SK-N-SH treated with all-trans-retinoic acid at 6 μM for 48 hours (cell line): Measurements from ENCODE around the gene PF4V1.

Experiments
- ATAC-seq: fragments of 200-7000 bp; cut with Tn5 transposase; 3 replicates; pipeline ENCODE4 v1.9.1; 2020; ENCODE audit warnings: mild to moderate bottlenecking, moderate library complexity
- ARNTL ChIP-seq: fragments of 450-650 bp; formaldehyde crosslinking; IDR thresholded peaks from 2 replicates; pipeline ENCODE4 v1.5.0; 2020; ENCODE audit warnings: low read depth, mild to moderate bottlenecking, moderate library complexity, borderline replicate concordance
- BACH2 ChIP-seq: fragments of 250-450 bp; sonication (Bioruptor Pico); IDR thresholded peaks from 2 replicates; pipeline ENCODE4 v1.9.0; 2021; ENCODE audit warnings: mild to moderate bottlenecking, borderline replicate concordance
- CSDC2 ChIP-seq: fragments of 250-450 bp; sonication (Bioruptor Pico); IDR thresholded peaks from 2 replicates; pipeline ENCODE4 v1.5.0; 2020; ENCODE audit warnings: mild to moderate bottlenecking, moderate library complexity
- CSRNP3 ChIP-seq: fragments of 250-450 bp; sonication (Bioruptor Pico); IDR thresholded peaks from 2 replicates; pipeline ENCODE4 v1.5.1; 2021; ENCODE audit warnings: mild to moderate bottlenecking, moderate library complexity
- ESRRG ChIP-seq: fragments of 250-450 bp; sonication (Bioruptor Pico); IDR thresholded peaks from 2 replicates; pipeline ENCODE4 v1.6.1; 2021; ENCODE audit warnings: mild to moderate bottlenecking
- GLIS3 ChIP-seq: fragments of 250-450 bp; sonication (Bioruptor Pico); IDR thresholded peaks from 2 replicates; pipeline ENCODE4 v1.5.0; 2020; ENCODE audit warnings: mild to moderate bottlenecking, moderate library complexity
- ISL1 ChIP-seq: fragments of 250-450 bp; sonication (Bioruptor Pico); IDR thresholded peaks from 2 replicates; pipeline ENCODE4 v2.1.2; 2022; ENCODE audit warnings: mild to moderate bottlenecking, moderate library complexity
- OSR1 ChIP-seq: fragments of 250-450 bp; sonication (Bioruptor Pico); IDR thresholded peaks from 2 replicates; pipeline ENCODE4 v1.8.0; 2022; ENCODE audit warnings: moderate library complexity, mild to moderate bottlenecking, inconsistent platforms
- PPARA ChIP-seq: fragments of 250-450 bp; sonication (Bioruptor Pico); IDR thresholded peaks from 2 replicates; pipeline ENCODE4 v1.5.0; 2020; ENCODE audit warnings: mild to moderate bottlenecking, borderline replicate concordance
- RARB ChIP-seq: fragments of 250-450 bp; sonication (Bioruptor Pico); IDR thresholded peaks from 2 replicates; pipeline ENCODE4 v1.8.0; 2021; ENCODE audit warnings: mild to moderate bottlenecking, moderate library complexity
- SNAI2 ChIP-seq: fragments of 250-450 bp; sonication (Bioruptor Pico); IDR thresholded peaks from 2 replicates; pipeline ENCODE4 v1.5.0; 2020; ENCODE audit warnings: mild to moderate bottlenecking, moderate library complexity
- TCF4 ChIP-seq: fragments of 250-450 bp; sonication (Bioruptor Pico); IDR thresholded peaks from 2 replicates; pipeline ENCODE4 v1.8.0; 2021; ENCODE audit warnings: mild to moderate bottlenecking, moderate library complexity, borderline replicate concordance
- ZC3H10 ChIP-seq: fragments of 250-450 bp; sonication (Bioruptor Pico); IDR thresholded peaks from 2 replicates; pipeline ENCODE4 v1.5.1; 2021; ENCODE audit warnings: mild to moderate bottlenecking, moderate library complexity
- ZFP3 ChIP-seq: fragments of 250-450 bp; sonication (Bioruptor Pico); IDR thresholded peaks from 2 replicates; pipeline ENCODE4 v1.5.0; 2020; ENCODE audit warnings: mild to moderate bottlenecking, moderate library complexity
- ZFP30 ChIP-seq: fragments of 450-650 bp; formaldehyde crosslinking; IDR thresholded peaks from 2 replicates; pipeline ENCODE4 v1.5.0; 2022; ENCODE audit warnings: mild to moderate bottlenecking, moderate library complexity
- ZNF565 ChIP-seq: fragments of 450-650 bp; formaldehyde crosslinking; conservative IDR thresholded peaks from 2 replicates; pipeline ENCODE4 v1.5.0; 2020; ENCODE audit warnings: low read depth, mild to moderate bottlenecking, moderate library complexity
- ZNF8 ChIP-seq: fragments of 450-650 bp; formaldehyde crosslinking; IDR thresholded peaks from 2 replicates; pipeline ENCODE4 v1.5.0; 2020; ENCODE audit warnings: mild to moderate bottlenecking, moderate library complexity
- TF ChIP-seq, protein P1 (sequence below): fragments of 250-450 bp; sonication (Bioruptor Pico); IDR thresholded peaks from 2 replicates; pipeline ENCODE4 v1.5.1; 2020; ENCODE audit warnings: low read depth, mild to moderate bottlenecking, moderate library complexity
- TF ChIP-seq, protein P2 (sequence below): fragments of 250-450 bp; sonication (Bioruptor Pico); IDR thresholded peaks from 2 replicates; pipeline ENCODE4 v1.8.0; 2020; ENCODE audit warnings: mild to moderate bottlenecking, moderate library complexity, borderline replicate concordance
- TF ChIP-seq, protein P3 (sequence below): fragments of 250-450 bp; sonication (Bioruptor Pico); IDR thresholded peaks from 2 replicates; pipeline ENCODE4 v1.8.0; 2021; ENCODE audit warnings: low read depth, mild to moderate bottlenecking, moderate library complexity, borderline replicate concordance

The PF4V1 gene

DNA sequence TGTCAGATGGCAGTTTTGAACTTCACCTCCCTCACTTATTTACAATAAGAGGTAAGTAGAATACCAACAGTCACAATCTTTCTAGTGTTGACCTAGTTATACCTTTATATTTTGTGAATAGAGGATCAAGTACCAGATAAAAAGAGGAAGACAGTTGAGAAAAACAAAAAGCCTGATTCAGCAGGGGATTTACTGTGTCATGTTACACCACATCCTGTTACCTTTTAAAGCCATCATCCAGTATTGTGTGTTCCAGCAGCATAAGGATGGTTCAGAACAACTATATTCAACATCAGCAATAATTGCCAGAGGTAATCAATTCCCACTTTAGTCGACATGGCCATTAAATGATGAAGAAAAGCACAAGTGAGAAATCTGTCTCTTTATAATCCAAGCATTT lies 38.0 kb upstream of the PF4V1 start:
- TF ChIP-seq TCF4 (CRISPR knock-in tag): no peak
- TF ChIP-seq, protein P1, sequence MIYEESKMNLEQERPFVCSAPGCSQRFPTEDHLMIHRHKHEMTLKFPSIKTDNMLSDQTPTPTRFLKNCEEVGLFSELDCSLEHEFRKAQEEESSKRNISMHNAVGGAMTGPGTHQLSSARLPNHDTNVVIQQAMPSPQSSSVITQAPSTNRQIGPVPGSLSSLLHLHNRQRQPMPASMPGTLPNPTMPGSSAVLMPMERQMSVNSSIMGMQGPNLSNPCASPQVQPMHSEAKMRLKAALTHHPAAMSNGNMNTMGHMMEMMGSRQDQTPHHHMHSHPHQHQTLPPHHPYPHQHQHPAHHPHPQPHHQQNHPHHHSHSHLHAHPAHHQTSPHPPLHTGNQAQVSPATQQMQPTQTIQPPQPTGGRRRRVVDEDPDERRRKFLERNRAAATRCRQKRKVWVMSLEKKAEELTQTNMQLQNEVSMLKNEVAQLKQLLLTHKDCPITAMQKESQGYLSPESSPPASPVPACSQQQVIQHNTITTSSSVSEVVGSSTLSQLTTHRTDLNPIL (CRISPR knock-in tag): no peak
- TF ChIP-seq PPARA (CRISPR knock-in tag): no peak
- TF ChIP-seq, all 23 proteins: peak for 0
- ATAC-seq: no peak

- ATAC-seq: no peak
- no peak for TF ChIP-seq CSRNP3 (CRISPR knock-in tag)
- no peak for TF ChIP-seq ZFP3 (CRISPR knock-in tag)
- no peak for TF ChIP-seq ZFP30 (CRISPR knock-in tag)
- no peak for TF ChIP-seq ZNF565 (CRISPR knock-in tag)
- TF ChIP-seq ESRRG (CRISPR knock-in tag): no peak
- no peak for TF ChIP-seq BACH2
- TF ChIP-seq ZNF8: no peak
- no peak for TF ChIP-seq ZC3H10 (CRISPR knock-in tag)
- TF ChIP-seq, protein P2, sequence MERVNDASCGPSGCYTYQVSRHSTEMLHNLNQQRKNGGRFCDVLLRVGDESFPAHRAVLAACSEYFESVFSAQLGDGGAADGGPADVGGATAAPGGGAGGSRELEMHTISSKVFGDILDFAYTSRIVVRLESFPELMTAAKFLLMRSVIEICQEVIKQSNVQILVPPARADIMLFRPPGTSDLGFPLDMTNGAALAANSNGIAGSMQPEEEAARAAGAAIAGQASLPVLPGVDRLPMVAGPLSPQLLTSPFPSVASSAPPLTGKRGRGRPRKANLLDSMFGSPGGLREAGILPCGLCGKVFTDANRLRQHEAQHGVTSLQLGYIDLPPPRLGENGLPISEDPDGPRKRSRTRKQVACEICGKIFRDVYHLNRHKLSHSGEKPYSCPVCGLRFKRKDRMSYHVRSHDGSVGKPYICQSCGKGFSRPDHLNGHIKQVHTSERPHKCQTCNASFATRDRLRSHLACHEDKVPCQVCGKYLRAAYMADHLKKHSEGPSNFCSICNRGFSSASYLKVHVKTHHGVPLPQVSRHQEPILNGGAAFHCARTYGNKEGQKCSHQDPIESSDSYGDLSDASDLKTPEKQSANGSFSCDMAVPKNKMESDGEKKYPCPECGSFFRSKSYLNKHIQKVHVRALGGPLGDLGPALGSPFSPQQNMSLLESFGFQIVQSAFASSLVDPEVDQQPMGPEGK: no peak
Observed at GRCh38 chr4:73816814-73817213, 36.3 kb upstream of the PF4V1 start.

GRCh38 chr4:73817341-73817740 lies 35.8 kb upstream of the PF4V1 start:
- no peak for ATAC-seq
- TF ChIP-seq ZNF8 (no peak), ESRRG (CRISPR knock-in tag) (no peak), ISL1 (CRISPR knock-in tag) (no peak), RARB (CRISPR knock-in tag) (no peak), BACH2 (no peak), OSR1 (CRISPR knock-in tag) (no peak), GLIS3 (CRISPR knock-in tag) (no peak), ZNF565 (CRISPR knock-in tag) (no peak), ZFP30 (CRISPR knock-in tag) (no peak), ARNTL (no peak), PPARA (CRISPR knock-in tag) (no peak), SNAI2 (CRISPR knock-in tag) (no peak), CSDC2 (CRISPR knock-in tag) (no peak), TCF4 (CRISPR knock-in tag) (no peak), ZC3H10 (CRISPR knock-in tag) (no peak)
- TF ChIP-seq, protein P1 (CRISPR knock-in tag): no peak
- TF ChIP-seq, protein P2: no peak

DNA sequence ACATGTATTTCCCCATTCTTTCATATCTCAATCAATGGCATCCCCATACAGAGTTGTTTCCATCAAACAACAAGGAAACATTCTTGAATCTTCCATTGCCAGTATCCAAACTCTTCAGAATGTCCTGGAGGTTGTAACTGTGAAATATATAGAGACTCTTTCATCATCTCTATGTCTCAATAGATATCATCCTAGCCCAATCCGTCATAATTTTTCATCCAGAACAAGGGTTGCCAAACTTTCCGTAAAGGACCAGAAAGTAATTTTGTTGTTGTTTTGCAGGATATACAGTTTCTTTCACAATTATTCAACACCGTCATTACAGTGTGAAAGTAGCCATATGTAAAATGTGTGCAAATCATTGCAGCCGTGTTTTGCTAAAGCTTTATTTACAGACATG lies 31.8 kb upstream of the PF4V1 start:
- no peak for ATAC-seq
- TF ChIP-seq, protein P3, sequence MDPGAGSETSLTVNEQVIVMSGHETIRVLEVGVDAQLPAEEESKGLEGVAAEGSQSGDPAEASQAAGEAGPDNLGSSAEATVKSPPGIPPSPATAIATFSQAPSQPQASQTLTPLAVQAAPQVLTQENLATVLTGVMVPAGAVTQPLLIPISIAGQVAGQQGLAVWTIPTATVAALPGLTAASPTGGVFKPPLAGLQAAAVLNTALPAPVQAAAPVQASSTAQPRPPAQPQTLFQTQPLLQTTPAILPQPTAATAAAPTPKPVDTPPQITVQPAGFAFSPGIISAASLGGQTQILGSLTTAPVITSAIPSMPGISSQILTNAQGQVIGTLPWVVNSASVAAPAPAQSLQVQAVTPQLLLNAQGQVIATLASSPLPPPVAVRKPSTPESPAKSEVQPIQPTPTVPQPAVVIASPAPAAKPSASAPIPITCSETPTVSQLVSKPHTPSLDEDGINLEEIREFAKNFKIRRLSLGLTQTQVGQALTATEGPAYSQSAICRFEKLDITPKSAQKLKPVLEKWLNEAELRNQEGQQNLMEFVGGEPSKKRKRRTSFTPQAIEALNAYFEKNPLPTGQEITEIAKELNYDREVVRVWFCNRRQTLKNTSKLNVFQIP (CRISPR knock-in tag): no peak
- TF ChIP-seq, protein P1 (CRISPR knock-in tag): no peak
- TF ChIP-seq ZFP30 (CRISPR knock-in tag): no peak
- no peak for TF ChIP-seq CSDC2 (CRISPR knock-in tag)
- TF ChIP-seq CSRNP3 (CRISPR knock-in tag): no peak
- TF ChIP-seq GLIS3 (CRISPR knock-in tag): no peak
- no peak for TF ChIP-seq ZNF565 (CRISPR knock-in tag)
- TF ChIP-seq ISL1 (CRISPR knock-in tag): no peak
- TF ChIP-seq RARB (CRISPR knock-in tag): no peak
- TF ChIP-seq ZC3H10 (CRISPR knock-in tag): no peak
- TF ChIP-seq PPARA (CRISPR knock-in tag): no peak
- TF ChIP-seq OSR1 (CRISPR knock-in tag): no peak
- TF ChIP-seq, protein P2: no peak
